AG10803 (cell line): ENCODE measurements around the gene B3GNT8.

ENCODE experiments used
- DNase-seq: peaks from one replicate; pipeline ENCODE4 v3.0.0; 2010; ENCODE audit warnings: low read depth
- H3K4me3 ChIP-seq: 2 replicates; pipeline ENCODE4 v1.5.1; 2011; ENCODE audit warnings: mild to moderate bottlenecking, low read length, control low read depth
- CTCF ChIP-seq: conservative IDR thresholded peaks from 2 replicates; pipeline ENCODE4 v1.5.1; 2011; ENCODE audit warnings: mild to moderate bottlenecking, low read length, control low read depth, inconsistent platforms

Gene B3GNT8

DNA sequence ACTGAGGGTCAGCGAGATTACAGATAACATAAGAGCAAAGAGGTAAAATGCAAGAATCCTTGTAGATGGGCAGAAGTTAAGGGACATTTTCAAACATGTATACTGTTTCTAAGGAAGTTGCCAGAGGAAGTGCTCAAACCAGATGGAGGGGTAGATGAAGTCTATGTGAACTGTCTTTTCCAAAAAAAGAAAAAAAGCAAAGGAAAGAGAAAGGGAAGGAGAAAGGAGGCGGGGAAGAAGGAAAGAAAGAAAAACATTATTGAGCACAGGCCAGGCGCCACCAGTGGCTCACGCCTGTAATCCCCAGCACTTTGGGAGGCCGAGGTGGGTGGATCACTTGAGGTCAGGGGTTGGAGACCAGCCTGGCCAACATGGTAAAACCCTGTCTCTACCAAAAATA lies 7.3 kb upstream of the B3GNT8 start:
- no peak for DNase-seq
- TF ChIP-seq CTCF = no peak
- no peak overlapping the region for H3K4me3 ChIP-seq

- TF ChIP-seq CTCF = no peak
Measured at GRCh38 chr19:41433171-41433570, 6.0 kb upstream of the B3GNT8 start.

DNA sequence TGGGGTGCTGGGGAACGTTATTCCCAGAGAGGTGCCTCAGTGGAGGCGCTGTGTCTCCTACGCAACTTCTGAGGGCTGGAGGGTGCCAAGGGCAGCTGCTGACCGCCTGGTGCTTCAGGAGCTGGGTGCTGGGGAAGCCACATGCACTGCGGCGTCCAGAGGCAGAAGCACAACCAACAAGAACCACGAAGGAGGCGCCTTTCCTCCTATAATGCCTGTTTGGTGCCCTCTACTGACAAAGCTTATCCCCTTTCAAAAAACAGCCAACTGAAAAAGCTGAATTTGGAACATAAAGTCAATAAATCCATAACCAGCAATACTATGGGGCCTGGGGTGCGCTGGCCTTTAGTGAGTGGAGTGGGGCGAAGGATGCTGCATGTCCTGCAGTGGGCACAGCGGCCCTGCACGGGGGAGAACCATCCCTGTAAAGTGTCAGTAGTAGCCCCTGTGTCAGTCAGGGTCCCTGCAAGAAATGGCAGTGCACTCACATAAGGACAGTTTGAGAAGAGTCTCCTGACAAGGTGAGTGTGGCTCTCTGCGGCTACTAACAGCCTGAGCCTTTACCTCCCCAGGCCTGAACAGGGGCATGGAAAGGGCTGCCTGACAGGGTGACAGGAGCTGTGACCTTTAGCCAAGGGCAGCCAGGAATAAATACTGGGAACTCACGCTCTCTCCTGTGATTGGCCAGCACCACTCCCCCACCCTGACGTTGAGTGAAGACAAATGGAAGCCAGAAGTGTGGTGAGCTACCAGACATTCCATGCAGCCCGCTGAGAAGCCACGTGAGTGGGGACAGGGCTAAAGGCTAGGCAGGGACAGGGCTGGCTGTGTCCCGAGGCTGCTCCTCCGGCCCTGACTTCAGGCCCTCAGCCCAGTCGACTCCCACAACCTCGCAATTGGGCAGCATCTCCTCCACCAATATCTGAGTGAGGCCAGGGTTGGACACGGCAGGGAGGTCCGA lies 4.5 kb upstream of the B3GNT8 start:
- TF ChIP-seq CTCF = peak; percentile 49
- DNase-seq = peak; percentile 54
- H3K4me3 ChIP-seq = no peak overlapping the region

More at GRCh38 chr19:41433171-41433570, 6.0 kb upstream of the B3GNT8 start:
- DNase-seq = no peak
- H3K4me3 ChIP-seq = no peak overlapping the region

- peak; percentile 30 for DNase-seq
- TF ChIP-seq CTCF = no peak
- no peak overlapping the region for H3K4me3 ChIP-seq
Measured at GRCh38 chr19:41430922-41431321, 3.7 kb upstream of the B3GNT8 start.

DNA sequence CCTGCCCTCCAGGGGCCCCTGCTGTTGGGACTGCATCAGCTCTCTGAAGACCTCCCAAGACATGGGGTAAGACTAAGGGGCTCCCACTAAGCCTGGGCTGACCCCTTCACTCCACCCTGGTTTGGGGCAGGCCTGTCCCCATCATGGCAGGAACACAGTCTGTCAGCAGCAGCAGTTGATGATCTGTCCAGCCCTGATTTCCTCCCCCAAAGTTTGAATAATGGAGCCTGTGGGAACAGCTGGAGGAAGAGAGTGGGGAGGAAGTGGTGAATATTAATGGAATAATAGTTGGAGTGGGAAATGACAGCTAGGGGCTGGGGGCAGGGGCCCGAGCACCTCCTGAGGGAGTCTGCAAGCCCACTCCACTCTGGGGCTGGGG lies 1.3 kb upstream of the B3GNT8 start:
- no peak for TF ChIP-seq CTCF
- no peak for DNase-seq
- peak overlapping the region; percentile 65 for H3K4me3 ChIP-seq

GRCh38 chr19:41427647-41428480 lies 690 bp upstream of the B3GNT8 start:
- DNase-seq = peak; percentile 15
- peak overlapping the region; percentile 65 for H3K4me3 ChIP-seq
- TF ChIP-seq CTCF = no peak
